Fibroblast of lung (primary cell): Measurements from ENCODE around the gene PLS3.

Experiments used
- CTCF ChIP-seq, 2 donors: IDR thresholded peaks in 1 of 2; conservative IDR thresholded peaks in 1 of 2; 1 replicate in 1 of 2; 2 replicates in 1 of 2; pipeline ENCODE4 v1.5.1; 2011 to 2012; ENCODE audit warnings: low read length in 2 of 2, control low read depth in 1 of 2, inconsistent platforms in 1 of 2, low read depth in 1 of 2, mild to moderate bottlenecking in 1 of 2
- EZH2 ChIP-seq: IDR thresholded peaks from 2 replicates; pipeline ENCODE4 v1.5.1; 2012; ENCODE audit warnings: low read length, control low read depth, mild to moderate bottlenecking; ENCODE audit errors: missing control alignments

- TF ChIP-seq CTCF (conservative IDR thresholded peaks at IDR 0.05 in 1 of 2, IDR thresholded peaks at IDR 0.05 in 1 of 2; ENCODE audit: low read depth in 1 of 2, low read length in 2 of 2) = no peak
- no peak for TF ChIP-seq EZH2
These were observed 3.3 kb downstream of the PLS3 start for GRCh38 chrX:115564243-115564642.
